HG03354 (cell line): Measurements from ENCODE around the gene SERTM2.
A peak's percentile ranks its signal among the peaks of the same experiment; 100 is the strongest.

Source experiments
- ATAC-seq: cut with Tn5 transposase; IDR thresholded peaks from one replicate; pipeline ENCODE4 v1.9.1; 2021; ENCODE audit warnings: mild to moderate bottlenecking; ENCODE audit not compliant: unreplicated experiment, poor library complexity, severe bottlenecking

The SERTM2 gene

DNA sequence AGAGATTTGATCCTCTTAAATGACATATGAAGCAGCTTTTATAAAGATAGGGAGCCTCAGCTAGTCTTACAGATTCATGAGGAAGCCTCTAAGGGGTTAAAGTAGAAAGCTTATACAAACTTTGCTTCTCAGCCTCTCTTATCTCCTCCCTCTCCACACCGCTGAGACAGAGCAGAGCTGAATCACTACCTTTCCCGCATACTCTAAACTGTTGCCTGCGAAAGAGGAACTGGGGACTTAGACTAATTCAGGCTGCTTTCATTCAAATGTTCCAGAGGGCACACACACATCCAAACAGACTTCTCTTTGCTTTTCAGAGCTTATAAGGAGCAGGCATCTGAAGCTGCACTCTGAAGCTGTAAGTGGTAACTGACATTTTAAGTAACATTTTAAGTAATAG, at the start of gene SERTM2:
Gene SERTM2, plus strand, starts transcription at position 169 of the 400 bp plus-strand sequence. CDS start 7,213 bp downstream, outside the sequence.
- peak; percentile 94 for ATAC-seq

DNA sequence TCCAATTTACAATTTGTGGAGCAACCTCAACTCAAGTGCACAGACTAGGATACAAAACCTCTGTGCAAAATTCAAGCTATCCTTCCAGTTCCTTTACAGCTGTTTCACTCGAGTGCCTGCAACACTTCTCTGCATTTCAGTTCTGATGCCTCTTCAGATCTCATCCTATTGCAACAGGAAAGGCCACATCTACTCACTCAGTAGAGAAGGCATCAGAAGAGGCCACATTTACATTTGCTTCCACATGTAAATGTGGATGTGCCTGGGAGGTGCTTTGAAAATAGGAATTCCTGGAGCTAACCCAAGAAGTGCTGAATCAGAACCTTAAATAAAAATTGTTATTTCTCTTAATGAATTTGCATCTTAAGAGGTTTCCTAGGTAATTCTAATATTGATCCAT, 45.8 kb upstream of the SERTM2 start:
- ATAC-seq: no peak

DNA sequence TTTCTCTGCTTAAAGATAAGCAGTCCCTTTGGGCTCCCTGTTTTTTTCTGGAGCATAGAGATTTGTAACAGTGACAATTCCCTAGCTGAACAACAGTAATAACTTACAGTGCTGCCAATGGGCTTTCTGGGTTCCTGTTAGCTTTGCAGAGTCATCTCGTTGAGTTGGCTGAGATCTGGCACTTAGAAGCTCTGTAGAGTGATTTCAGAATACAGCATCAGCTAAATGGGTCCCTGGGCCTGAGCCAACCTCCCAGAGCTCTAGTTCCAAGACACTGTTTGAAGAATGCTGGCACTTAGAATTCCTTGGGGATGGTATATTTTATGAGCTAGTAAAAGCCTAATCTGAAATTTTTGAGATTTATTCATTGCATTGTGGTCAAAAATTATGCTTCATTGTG, 43.5 kb upstream of the SERTM2 start:
- ATAC-seq: no peak

DNA sequence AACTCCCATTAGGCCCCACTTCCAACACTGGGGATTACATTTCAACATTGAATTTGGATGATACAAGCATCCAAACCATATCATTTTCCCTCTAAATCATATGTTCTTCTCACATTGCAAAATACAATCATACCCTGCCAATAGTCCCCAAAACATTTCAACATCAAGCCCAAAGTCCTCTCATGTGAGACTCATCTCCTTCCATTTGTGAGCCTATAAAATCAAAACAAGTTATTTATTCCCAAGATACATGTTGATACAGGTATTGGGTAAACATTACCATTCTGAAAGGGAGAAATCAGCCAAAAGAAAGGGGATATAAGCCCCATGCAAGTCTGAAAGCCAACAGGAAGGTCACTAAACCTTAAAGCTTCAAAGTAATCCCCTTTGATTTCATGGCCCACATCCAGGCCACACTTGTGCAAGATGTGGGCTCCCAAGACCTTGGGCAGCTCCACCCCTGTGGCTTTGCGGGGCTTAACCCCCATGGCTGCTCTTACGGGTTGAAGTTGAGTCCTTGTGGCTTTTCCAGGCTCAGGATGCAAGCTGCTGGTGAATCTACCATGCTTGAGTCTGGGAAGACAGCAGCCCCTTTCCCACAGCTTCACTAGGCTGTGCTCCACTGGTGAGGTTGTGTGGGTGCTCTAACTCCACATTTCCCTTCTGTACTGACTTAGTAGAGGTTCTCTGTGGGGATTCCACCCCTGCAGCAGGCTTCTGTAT, 40.6 kb upstream of the SERTM2 start:
- no peak for ATAC-seq

DNA sequence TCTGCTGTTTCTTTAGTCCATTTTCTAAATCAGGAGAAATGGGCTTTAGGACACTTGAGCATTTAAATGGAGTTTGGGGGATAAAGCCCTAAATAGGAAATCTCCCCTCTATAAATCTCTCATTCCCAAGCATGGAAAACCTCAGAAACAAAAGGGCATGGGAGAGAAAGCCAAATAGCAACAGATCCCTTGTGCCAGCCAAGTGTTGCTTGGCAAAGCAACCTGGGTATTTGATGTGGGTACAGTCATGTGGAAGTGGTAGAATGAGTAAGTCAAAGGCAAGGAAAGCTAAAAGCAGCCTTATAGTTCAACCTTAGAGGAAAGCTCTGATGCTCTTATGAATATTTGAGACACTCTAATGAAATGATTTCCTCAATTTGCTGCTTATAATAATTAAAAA, 29.5 kb upstream of the SERTM2 start:
- no peak for ATAC-seq

DNA sequence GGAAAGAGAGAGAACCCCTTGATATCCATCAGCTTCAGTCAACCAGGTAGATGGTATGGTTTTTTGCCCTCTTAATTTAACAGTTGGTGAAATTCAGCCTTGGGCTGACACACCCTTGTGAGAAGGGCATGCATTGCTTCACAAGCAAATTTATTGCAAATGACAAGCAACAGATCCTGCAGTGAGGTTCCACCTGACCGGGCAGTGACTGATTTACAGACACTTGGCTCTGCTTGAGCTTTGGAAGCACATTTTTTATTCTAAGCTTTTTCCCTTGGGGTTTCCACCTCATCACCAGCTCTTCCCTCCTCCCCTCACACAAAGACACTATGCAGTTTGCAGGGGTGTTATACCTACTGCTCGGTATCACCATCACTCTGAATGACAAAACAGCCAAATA, 28.3 kb upstream of the SERTM2 start:
- peak; percentile 78 for ATAC-seq

DNA sequence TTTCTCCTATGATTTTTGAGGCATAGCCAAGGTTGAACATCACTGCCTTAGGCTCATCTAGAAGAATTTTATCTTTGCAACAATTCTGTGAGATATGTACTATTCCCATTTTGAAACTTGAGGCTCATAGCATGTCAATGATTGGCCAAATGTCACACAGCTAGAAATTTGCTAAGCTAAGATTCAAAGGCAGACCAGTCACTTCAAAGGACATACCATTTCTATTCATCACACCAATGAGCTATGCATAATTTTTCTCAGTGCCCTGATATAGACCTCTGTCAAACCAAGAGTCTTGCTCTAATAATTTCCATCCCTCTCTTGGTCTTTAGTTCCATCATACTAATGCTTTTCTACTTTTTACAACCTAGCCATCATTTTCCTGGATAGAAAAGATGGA, 27.6 kb upstream of the SERTM2 start:
- ATAC-seq: no peak

DNA sequence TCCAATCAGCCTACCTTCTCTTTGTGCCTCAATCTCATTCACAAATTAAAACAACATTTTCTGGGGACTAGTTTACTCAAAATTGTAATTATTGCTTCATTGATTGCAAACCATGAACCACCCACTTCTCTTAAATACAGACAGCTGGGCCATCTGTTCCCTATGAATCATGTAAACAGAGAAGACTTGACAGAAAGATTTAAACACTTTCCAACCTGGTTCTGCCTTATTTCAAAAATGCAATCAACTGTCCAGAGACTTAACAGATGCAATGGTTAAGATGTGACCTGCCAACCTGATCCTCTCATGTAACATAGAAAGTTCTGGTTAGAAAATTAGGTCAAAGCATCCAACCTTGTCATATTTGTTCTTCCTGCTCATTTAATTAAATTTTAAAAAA, 20.8 kb upstream of the SERTM2 start:
- ATAC-seq: no peak

DNA sequence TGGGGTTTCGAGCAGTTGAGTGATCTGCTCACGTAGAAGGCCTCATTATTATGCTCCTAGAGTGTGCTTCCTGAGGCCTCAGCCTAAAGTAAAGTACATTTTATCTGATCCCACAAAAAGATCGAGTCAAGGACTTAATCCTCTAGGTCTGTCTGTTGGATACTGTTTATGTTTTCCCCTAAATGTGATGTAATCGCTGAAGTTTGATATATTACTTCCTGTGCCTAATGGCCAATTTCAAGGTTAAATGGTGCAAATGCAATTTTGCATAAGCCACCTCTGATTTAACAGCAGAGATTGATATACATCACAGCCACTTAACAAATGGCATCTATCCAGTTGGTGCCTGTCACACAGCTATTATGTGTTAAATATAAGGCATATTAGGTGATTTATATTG, 19.4 kb upstream of the SERTM2 start:
- ATAC-seq: no peak

DNA sequence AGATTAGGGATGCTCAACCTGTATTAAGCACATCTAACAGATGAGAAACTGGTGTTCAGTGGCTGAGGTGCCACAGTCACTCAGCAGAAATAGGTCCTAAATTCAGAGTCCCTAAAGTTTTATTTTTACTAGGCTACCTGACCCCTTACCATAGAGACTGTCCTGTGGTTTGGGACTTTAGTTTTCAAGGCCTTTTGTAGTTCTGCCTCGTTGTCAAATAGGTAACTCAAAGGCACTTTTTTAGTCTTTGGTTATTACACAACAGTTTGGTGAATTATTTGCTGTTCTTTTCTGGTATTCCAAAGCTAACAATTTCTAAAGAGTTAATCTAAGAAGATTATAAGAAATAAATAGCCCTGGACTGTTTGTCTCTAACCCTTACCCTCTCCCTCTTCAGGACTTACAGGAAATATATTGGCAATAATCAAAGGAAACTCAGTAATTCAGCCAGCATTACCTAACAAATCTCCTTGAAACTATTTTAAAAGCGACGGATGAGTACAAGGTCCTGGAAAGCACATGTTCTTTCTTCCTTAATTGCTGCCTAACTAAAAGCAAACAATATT, 12.8 kb upstream of the SERTM2 start:
- ATAC-seq: no peak

DNA sequence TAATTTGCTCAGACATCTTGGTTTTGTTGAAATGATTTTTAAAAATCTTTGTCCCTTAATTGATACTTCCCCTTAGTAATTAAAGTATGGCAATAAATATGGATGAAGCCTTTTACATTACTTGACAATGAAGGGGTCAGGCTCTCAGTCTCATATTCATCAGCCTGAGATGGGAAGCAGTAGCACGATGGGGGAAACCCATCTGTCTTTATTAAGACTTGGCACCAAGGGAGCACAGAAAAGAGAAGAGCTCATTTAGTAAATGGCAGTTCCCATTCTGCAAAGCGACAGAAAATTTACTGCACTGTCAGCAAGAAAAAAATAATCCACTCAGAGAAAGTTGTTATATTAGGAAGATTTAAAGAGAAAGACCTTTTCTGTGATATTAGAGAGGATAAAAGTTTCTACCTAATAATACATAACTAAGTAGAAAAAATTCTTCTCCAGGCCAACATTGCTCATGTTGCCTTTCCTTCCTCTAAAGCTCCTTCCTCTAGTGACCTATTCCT, 7.9 kb upstream of the SERTM2 start:
- ATAC-seq: no peak

DNA sequence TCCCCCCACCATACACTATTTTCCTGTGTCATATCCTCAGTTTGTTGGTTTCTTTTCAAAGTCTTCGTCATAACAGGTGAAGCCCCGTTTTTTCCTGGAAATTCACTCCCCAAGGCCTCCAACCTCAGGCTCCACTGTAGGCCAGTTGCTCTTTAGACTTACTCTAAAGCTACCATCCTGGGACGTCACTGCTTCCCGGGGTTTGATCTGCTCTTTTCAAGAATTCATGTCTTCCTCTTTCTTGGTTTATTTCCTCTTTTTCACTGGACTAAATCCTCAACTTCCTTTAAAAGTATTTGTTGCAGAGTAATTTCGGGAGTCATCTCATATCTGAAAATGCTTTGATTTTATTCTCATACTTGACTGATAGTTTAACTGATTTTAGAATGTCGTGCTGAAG, 6.5 kb upstream of the SERTM2 start:
- ATAC-seq: no peak

DNA sequence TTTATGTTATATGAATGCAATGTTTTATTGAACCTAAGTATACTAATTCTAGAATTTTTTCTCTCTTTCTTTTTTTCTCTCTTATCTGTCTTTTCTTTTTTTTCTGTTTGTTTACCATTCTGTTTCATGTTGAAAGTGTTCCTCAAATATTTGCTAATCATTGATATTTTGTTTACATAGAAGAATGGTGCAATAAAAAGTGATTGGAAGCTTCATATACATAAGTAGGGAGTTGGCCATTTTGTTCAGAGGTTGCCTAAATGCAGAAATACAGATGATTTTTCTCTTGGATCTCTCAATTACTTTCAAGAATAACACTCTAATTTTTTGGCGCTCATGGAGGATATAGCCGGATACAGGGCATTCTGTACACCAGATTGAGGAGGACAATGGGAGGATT, 5.7 kb upstream of the SERTM2 start:
- no peak for ATAC-seq

DNA sequence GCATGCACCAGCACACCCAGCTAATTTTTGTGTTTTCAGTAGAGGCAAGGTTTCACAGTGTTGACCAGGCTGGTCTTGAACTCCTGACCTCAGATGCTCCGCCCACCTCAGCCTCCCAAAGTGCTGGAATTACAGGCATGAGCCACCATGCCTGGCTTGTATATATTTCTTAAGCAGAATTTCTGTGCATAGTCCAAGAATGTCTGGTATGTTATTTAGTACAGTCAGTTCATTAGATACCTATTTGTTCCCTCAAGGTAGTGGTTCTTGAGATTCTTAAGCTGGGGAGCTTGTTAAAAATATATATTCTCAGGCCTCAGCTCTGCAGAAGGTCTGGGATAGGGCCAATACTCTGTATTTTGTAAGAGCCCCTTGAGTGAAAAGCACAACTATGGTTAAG, 4.6 kb upstream of the SERTM2 start:
- no peak for ATAC-seq

DNA sequence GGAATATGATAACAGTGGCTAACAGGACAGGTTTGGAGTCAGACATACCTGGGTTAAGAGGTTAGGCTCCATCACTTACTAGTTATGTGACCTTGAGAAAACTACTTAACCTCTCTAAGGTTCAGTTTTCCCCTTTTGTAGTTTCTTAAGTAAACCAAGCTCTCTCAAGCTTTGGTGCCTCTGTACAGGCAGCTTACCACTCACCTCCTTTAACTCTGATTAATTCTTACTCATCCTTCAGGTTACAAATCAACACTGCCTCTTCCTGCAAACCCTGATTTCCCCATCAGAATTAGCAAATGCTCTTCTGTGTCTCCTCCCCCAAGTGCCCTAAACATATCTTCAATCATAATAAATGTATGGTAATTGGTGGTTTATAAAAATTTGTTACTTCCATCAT, 3.5 kb upstream of the SERTM2 start:
- no peak for ATAC-seq

DNA sequence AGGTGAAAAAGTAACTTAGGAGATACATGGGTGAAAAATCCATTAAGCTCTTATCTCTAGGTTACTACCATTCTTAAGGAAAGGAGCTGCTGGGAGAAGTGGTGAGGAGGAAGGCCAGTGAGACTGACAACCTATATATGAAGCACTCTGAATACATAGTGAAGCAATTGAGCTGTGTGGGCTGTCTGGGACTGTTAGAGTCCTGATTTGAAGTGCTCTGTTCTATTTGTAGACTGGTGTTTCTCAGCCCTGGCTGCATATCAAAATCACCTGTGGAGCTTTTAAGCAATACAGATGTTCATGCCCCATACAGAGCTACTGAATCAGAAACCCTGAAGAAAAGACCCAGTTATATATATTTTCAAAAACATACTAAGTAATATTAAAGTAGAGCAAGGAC, 3.9 kb downstream of the SERTM2 start:
- no peak for ATAC-seq

DNA sequence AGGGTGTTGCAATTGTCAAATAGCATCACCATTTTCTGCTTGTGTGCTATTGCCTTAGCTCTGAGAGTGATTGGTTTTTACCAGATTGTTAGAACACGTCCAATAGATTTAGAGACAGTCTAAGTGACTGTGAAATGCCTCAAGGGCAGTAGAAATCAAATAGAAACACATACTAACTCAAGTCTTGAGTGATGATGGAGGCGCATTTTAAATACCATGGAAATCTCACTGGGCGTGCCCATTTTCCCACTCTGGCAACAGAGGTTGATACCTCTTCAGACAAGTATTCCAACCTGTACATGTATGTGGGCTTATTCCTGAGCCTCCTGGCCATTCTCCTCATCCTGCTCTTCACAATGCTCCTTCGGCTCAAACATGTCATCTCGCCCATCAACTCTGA, 7.2 kb downstream of the SERTM2 start:
- ATAC-seq: no peak

DNA sequence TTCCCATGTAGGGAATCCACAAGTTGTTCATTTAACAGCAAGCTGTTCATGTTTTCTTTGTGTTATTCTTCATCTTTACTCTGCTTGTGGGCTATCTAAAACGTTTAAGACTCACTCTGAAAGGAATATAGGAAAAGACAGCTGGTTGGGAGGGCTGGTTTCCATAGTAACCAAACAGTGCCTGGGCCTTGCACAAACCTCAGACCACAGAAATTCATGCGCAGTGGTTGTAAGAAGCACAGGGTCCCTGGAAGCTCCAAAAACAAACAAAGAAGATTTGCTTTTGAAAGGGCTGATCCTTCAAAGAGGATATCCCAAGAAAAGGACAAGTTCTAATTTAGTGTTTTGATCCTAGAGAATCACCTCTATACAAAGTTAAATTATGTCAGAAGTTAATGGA, 7.8 kb downstream of the SERTM2 start:
- ATAC-seq: no peak

DNA sequence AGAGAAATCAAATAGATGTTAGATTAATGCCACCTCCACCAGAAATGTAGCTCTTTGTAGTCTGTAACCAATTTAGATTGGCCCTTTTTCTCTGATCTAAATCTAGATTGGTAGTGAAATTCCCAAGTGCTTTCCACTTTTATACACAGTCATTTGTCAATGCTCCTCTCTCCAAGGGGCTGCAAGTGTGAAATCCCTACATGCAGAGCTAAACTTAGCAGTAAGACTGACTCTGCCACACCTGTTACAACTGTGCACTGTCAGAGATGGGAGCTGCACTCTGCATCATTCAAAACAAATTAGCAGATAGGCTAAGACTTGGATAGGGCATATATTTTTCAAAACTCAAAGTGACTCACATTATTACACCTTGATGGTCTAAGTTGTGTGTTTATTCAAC, 9.1 kb downstream of the SERTM2 start:
- ATAC-seq: no peak

DNA sequence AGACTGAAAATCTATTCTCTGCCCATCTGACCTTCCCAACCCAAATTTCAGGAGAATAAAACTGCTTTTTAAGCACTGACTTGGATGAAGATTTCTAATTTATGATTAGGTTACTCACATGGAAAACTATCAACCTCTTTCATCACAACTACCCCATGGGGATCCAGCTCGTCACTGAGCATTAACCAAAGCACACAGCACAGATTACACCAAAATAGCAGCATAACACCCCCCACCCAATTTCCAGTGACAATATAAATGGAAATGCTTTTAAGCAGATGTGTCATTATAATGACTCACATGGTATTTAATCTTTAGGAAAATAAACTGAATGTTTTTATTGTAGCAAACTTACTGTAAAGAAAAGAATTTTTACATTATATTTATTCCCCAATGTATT, 9.7 kb downstream of the SERTM2 start:
- ATAC-seq: no peak

DNA sequence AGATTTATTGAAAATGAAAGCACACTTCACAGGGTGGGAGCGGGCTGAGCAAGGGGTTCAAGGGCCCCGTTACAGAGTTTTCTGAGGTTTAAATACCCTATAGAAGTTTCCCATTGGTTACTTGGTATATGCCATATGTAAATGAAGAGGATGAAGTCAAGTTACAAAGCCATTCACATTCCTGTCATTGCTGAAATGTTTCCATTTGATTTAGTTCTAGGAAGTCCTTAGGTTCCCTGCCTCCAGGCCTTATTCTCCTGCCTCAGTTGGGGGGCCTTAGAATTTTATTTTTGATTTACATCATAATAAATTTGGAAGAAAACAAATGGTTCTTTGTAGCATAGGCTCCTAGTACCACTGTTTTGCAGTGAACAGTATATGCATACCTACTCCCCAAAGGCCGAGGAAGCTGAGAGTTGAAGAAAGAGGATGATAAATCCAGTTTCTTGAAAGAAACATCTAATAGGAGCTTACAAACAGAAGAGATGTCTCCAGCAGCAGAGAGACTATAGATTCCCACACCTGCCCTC, 31.8 kb downstream of the SERTM2 start:
- ATAC-seq: no peak
